Measurements from ENCODE around the gene ARHGEF17.
"Not testable (repeated sequence)": the region's sequence is repeated elsewhere in the genome, so short reads cannot be mapped to it uniquely, and the experiment has no call there.

ARHGEF17 gene

DNA sequence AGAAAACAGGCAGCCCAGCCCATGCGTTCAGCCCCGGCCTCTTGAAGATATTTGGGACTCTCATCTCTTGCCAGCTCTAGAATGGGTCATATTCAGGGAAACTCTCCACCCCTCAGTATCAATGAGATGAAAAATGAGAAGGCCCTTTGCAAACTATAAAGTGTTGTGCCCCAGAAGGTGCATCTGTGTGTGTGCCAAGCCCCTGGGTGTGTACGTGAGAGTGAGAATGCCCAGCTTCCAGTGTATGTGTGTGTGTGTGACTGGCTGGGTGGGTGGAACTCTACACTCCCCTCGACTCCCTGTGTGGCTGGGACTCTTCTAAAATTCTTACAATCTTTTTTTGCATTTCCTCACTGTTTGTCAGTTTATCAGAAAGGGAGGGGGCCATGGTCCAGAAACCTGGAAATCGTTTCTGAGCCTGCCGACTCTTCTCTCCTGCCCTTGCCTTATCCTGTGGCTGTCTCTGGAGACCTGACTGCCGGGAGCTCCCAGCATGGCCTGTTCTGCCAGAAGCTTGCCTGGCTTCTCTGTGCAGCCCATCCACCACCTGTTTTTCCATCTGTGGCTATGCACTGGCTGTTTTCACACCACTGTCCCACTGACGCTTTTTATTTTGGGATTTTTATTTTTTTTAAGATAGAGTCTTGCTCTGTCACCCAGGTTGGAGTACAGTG lies 34.7 kb upstream of the ARHGEF17 start:
- Histone ChIP-seq H3K4me3 (ENCODE audit: low read length) (no peak overlapping the region), H3K4me1 (ENCODE audit: control insufficient read depth, insufficient read depth, low read length) (0 out of 2 replicates have a peak, but pooled peaks cover 4% of the 10 kb centered on the region), H3K36me3 (ENCODE audit: control insufficient read depth, insufficient read depth, low read length) (no peaks in the 10 kb centered on the region; the same call in 1 of the 2 replicates), H3K27me3 (ENCODE audit: control insufficient read depth, insufficient read depth, low read length) (no peaks in the 10 kb centered on the region), H3K27ac (ENCODE audit: low read length) (no peak overlapping the region), H3K9me3 (ENCODE audit: control insufficient read depth, insufficient read depth, low read length) (no peaks in the 10 kb centered on the region)
- no peak for DNase-seq (ENCODE audit: low read depth, low spot score)
- WGBS (ENCODE audit: insufficient coverage, insufficient read length): no CpG with 5 or more reads among the region's 8 CpGs

DNA sequence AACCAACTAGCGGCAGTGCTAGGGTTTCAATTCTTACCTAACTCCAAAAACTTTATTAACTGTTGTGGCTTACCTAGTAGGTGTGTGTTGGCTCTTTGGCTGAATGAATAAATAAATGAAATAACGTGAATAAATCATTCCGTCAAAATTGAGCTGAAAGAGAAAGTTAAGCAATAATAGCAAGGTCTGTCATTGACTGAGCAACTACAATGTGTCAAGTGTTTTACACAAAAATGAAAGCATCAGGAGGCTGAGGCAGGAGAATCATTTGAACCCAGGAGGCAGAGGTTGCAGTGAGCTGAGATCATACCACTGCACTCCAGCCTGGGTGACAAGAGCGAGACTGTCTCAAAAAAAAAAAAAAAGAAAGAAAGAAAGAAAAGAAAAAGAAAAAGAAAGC lies 33.9 kb upstream of the ARHGEF17 start:
- DNase-seq (ENCODE audit: low read depth, low spot score); H3K27me3 ChIP-seq (ENCODE audit: control insufficient read depth, insufficient read depth, low read length); H3K4me3 ChIP-seq (ENCODE audit: low read length); H3K9me3 ChIP-seq (ENCODE audit: control insufficient read depth, insufficient read depth, low read length); H3K4me1 ChIP-seq (ENCODE audit: control insufficient read depth, insufficient read depth, low read length); H3K27ac ChIP-seq (ENCODE audit: low read length); H3K36me3 ChIP-seq (ENCODE audit: control insufficient read depth, insufficient read depth, low read length): not testable (repeated sequence)
- no CpG with 5 or more reads among the region's 4 CpGs for WGBS (ENCODE audit: insufficient coverage, insufficient read length)

DNA sequence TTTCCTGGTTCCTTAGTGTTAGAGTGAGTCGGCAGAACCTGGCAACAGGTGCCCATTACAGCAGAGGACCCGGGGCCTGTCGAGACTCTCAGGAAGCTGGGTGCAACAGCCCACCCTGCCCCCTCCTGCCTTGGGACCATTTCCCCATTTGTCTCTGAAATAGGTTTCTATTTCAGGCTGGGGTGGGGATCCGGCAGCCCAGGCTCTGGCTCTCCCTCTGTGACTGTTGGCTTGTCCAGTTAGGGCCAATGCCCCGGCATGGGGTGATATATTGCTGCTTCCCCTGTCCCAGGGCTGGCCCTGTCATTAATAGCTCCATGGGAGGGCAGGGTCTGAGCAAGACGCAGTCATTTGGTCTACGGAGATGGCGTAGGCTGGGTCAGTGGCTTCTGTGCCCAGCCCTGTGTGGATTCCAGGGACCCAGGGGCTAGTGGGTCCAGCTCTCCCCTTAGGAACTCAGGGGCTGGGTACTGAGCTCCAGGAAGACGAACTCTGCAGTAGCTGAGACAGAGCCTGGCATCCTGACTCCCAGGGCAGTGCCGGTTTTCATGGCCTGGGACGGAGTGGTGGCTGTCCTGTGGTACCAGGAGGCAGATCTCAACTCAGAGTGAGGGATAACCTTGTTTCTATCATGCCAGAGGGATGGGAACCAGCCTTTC lies 33.2 kb upstream of the ARHGEF17 start:
- Histone ChIP-seq H3K27ac (ENCODE audit: low read length) (no peak overlapping the region), H3K9me3 (ENCODE audit: control insufficient read depth, insufficient read depth, low read length) (no peaks in the 10 kb centered on the region), H3K4me1 (ENCODE audit: control insufficient read depth, insufficient read depth, low read length) (0 out of 2 replicates have a peak, but pooled peaks cover 4% of the 10 kb centered on the region), H3K4me3 (ENCODE audit: low read length) (no peak overlapping the region), H3K36me3 (ENCODE audit: control insufficient read depth, insufficient read depth, low read length) (no peaks in the 10 kb centered on the region; the same call in 1 of the 2 replicates), H3K27me3 (ENCODE audit: control insufficient read depth, insufficient read depth, low read length) (no peaks in the 10 kb centered on the region)
- WGBS (ENCODE audit: insufficient coverage, insufficient read length): no CpG with 5 or more reads among the region's 11 CpGs
- DNase-seq (ENCODE audit: low read depth, low spot score): no peak

DNA sequence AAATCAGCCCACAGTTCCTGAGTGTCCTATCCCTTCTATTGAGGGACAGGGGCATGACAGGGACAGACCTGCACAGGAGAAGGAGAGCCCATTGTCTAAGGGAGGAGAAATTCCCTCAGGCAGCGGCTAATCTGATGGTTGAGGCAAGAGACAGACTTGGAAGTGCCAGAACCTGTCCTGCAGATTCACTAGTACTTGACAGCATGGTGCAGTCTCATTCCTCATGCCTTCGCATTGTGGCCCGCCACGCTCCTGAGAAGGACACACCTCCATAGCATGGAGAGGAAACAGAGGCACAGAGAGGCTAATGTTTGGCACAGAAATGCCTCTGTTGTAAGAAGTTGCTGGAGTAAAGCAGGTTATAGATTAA lies 32.7 kb upstream of the ARHGEF17 start:
- Histone ChIP-seq H3K4me1 (ENCODE audit: control insufficient read depth, insufficient read depth, low read length) (0 out of 2 replicates have a peak, but pooled peaks cover 2% of the 10 kb centered on the region), H3K4me3 (ENCODE audit: low read length) (no peak overlapping the region), H3K27ac (ENCODE audit: low read length) (no peak overlapping the region), H3K27me3 (ENCODE audit: control insufficient read depth, insufficient read depth, low read length) (no peaks in the 10 kb centered on the region), H3K9me3 (ENCODE audit: control insufficient read depth, insufficient read depth, low read length) (no peaks in the 10 kb centered on the region), H3K36me3 (ENCODE audit: control insufficient read depth, insufficient read depth, low read length) (no peaks in the 10 kb centered on the region; the same call in 1 of the 2 replicates)
- no CpG with 5 or more reads among the region's 4 CpGs for WGBS (ENCODE audit: insufficient coverage, insufficient read length)
- DNase-seq (ENCODE audit: low read depth, low spot score): no peak

DNA sequence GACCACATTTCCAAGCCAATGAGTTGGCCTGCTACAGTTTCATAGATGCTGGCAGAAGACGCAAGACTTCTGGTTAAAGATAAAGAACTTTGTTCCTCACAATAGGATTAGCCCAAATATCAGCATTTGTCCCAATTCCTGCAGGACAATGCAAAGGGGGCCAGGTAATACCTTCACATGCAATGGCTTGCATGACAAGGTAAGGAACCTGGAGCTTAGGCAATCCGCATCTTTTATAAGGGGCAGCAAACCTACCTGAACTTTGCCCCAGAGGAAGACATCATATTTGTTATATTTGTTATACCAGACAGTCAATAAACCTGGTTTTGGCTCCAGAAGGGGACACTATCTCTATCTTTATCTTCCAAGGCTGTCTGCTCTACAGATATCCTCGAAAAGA lies 30.6 kb upstream of the ARHGEF17 start:
- Histone ChIP-seq H3K36me3 (ENCODE audit: control insufficient read depth, insufficient read depth, low read length) (no peaks in the 10 kb centered on the region), H3K4me3 (ENCODE audit: low read length) (no peak overlapping the region), H3K9me3 (ENCODE audit: control insufficient read depth, insufficient read depth, low read length) (no peaks in the 10 kb centered on the region), H3K27me3 (ENCODE audit: control insufficient read depth, insufficient read depth, low read length) (no peaks in the 10 kb centered on the region), H3K4me1 (ENCODE audit: control insufficient read depth, insufficient read depth, low read length) (no peaks in the 10 kb centered on the region), H3K27ac (ENCODE audit: low read length) (no peak overlapping the region)
- no CpG with 5 or more reads among the region's 3 CpGs for WGBS (ENCODE audit: insufficient coverage, insufficient read length)
- no peak for DNase-seq (ENCODE audit: low read depth, low spot score)

DNA sequence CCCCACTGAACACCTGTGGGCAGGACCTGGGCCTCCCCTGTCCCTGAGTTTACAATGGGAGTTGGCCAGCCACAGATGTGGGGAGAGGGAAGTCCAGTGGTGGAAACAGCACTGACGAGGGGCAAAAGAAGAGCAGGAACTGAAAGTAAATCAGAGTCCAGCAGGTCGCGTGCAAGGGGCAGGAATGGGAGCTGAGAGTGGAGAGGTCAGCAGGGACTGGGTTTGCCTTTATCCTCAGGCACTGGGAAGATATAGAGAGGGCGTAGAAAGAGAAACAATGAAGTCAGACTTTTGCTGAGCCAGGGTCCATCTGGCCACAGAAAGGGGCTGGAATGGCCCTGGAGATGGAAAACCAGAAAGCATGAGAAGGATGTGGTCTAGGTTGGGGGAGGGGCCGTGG lies 27.4 kb upstream of the ARHGEF17 start:
- no peaks in the 10 kb centered on the region for H3K4me1 ChIP-seq (ENCODE audit: control insufficient read depth, insufficient read depth, low read length)
- no peak overlapping the region for H3K27ac ChIP-seq (ENCODE audit: low read length)
- no peak overlapping the region for H3K4me3 ChIP-seq (ENCODE audit: low read length)
- no peak for DNase-seq (ENCODE audit: low read depth, low spot score)
- no peaks in the 10 kb centered on the region for H3K36me3 ChIP-seq (ENCODE audit: control insufficient read depth, insufficient read depth, low read length)
- no peaks in the 10 kb centered on the region for H3K9me3 ChIP-seq (ENCODE audit: control insufficient read depth, insufficient read depth, low read length)
- no CpG with 5 or more reads among the region's 5 CpGs for WGBS (ENCODE audit: insufficient coverage, insufficient read length)
- H3K27me3 ChIP-seq (ENCODE audit: control insufficient read depth, insufficient read depth, low read length): no peaks in the 10 kb centered on the region

DNA sequence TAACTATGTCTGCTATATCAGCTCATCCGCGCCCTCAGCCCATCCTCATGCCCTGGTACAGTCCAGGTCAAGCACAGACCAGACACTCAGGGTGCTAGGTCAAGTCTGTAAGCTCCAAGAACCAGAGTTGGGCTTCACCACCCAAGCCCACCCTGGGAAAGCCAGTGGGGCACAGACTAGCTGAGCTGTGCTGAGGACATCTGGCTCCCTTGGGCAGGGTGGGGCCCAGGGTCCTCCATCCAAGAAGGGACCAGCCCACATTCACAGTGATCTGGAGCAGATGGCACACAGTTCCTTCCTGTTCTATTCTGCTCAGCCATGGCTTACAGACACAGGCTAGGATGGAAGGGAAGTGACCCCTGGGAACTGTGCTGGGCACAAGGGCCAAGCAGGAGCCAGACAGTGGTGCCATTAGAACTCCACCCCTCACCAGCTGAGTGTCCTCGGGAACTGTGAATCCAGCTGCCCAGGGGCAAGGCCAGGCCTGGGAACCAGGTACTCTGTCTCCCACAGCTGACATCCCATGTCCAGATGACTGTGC lies 26.8 kb upstream of the ARHGEF17 start:
- H3K9me3 ChIP-seq (ENCODE audit: control insufficient read depth, insufficient read depth, low read length): no peaks in the 10 kb centered on the region
- no CpG with 5 or more reads among the region's 3 CpGs for WGBS (ENCODE audit: insufficient coverage, insufficient read length)
- H3K27ac ChIP-seq (ENCODE audit: low read length): no peak overlapping the region
- H3K27me3 ChIP-seq (ENCODE audit: control insufficient read depth, insufficient read depth, low read length): no peaks in the 10 kb centered on the region
- H3K4me3 ChIP-seq (ENCODE audit: low read length): no peak overlapping the region
- H3K36me3 ChIP-seq (ENCODE audit: control insufficient read depth, insufficient read depth, low read length): no peaks in the 10 kb centered on the region
- no peaks in the 10 kb centered on the region for H3K4me1 ChIP-seq (ENCODE audit: control insufficient read depth, insufficient read depth, low read length)
- DNase-seq (ENCODE audit: low read depth, low spot score): no peak

DNA sequence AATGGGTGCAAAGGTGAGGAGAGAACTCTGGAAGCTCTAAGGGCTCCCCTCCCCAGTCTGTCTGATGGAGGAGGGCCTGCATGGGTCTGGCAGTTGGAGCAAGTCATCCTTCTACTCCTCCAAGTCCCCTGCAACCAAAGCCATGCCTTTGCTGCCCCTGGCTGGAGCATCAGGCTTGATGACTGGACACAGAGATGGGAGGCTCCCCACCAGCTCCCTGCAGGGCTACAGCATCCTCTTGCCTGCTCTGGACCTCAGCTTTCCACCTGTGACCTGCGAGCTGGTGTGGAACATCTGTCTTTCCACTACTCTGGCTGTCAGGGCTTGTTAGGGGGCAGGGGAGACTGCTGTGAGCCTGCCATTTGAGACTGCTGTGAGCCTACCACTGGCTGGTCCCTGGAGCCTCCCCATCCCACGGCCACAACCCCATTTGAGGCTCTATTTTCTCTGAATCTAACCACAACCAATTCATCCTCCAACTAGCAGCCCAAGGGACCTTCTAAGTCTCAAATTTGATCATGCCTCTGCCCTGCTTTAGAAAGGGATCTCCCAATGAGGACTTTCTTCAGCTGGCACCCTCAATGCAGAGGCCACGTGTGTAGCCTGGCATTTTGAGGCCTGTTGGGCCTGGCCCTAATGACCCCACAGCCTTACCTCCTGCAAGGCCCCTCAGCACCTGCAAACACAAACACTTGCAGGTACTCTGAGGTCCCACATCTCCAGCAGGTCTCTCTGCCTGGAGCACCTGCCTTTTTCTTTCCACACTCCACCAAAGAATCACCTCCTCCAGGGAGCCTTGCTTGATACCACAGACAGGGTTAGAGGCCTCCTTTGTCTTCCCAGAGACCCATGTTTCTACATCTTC lies 26.0 kb upstream of the ARHGEF17 start:
- WGBS (ENCODE audit: insufficient coverage, insufficient read length): no CpG with 5 or more reads among the region's 3 CpGs
- Histone ChIP-seq H3K27ac (ENCODE audit: low read length) (no peak overlapping the region), H3K36me3 (ENCODE audit: control insufficient read depth, insufficient read depth, low read length) (no peaks in the 10 kb centered on the region), H3K9me3 (ENCODE audit: control insufficient read depth, insufficient read depth, low read length) (no peaks in the 10 kb centered on the region), H3K4me1 (ENCODE audit: control insufficient read depth, insufficient read depth, low read length) (no peaks in the 10 kb centered on the region), H3K4me3 (ENCODE audit: low read length) (no peak overlapping the region), H3K27me3 (ENCODE audit: control insufficient read depth, insufficient read depth, low read length) (no peaks in the 10 kb centered on the region)
- no peak for DNase-seq (ENCODE audit: low read depth, low spot score)

DNA sequence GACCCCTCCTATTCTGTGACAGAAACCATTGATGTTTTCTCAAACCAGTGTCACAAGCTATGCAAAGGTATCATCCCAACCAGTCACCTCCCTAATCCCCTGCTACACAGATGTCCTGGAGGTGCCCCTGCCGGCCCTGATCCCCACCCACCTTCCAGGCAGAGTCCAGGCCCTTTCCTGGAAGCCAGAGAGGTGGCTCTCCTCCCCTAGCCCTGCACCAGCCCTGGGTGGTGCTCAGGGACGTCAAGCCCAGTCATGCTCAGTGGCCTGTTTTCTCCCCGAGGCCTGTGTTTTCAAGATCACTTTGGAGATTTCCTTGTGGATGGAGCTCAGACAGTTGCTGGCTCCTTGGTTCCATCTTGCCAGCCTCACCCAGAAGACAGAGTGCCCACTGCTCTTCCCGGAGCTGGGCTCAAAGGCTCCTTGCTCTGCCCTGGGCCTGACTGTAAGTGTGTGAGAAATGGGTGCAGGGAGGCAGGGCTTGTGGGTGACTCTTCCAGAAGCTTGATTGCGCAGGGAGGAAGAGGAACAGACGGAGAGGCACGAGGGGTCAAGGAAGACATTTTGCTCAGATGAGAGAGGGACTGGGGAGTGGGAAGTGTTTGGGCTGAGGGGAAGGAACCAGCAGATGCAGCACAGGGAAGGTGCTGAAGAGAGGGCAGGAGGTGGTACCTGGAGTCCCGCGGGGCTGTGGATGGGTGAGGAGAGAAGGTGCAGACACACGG lies 24.6 kb upstream of the ARHGEF17 start:
- WGBS (ENCODE audit: insufficient coverage, insufficient read length): no CpG with 5 or more reads among the region's 10 CpGs
- H3K4me1 ChIP-seq (ENCODE audit: control insufficient read depth, insufficient read depth, low read length): no peaks in the 10 kb centered on the region
- no peaks in the 10 kb centered on the region for H3K36me3 ChIP-seq (ENCODE audit: control insufficient read depth, insufficient read depth, low read length)
- no peak overlapping the region for H3K27ac ChIP-seq (ENCODE audit: low read length)
- H3K4me3 ChIP-seq (ENCODE audit: low read length): no peak overlapping the region
- no peaks in the 10 kb centered on the region for H3K9me3 ChIP-seq (ENCODE audit: control insufficient read depth, insufficient read depth, low read length)
- H3K27me3 ChIP-seq (ENCODE audit: control insufficient read depth, insufficient read depth, low read length): no peaks in the 10 kb centered on the region
- no peak for DNase-seq (ENCODE audit: low read depth, low spot score)

DNA sequence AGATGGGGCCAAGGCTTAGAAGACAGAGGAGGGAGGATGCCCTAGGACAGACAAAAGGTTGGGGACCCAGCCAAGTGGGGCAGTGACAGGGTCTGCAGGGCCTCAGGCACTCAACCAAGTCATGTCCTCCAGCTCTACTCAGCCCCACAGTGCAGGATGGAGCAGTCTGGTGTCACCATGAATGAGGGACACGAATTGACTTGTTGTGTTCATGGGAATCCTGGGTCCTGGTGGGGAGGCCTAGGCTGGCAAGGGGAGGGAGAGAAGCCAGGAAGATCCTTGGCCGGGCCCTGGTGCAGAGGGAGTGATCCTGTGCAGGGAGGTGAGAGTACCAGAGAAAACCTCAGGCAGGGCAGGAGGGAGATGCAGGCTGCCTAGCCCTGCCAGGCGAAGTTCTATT lies 24.0 kb upstream of the ARHGEF17 start:
- no peaks in the 10 kb centered on the region for H3K27me3 ChIP-seq (ENCODE audit: control insufficient read depth, insufficient read depth, low read length)
- no peak overlapping the region for H3K4me3 ChIP-seq (ENCODE audit: low read length)
- no peaks in the 10 kb centered on the region for H3K4me1 ChIP-seq (ENCODE audit: control insufficient read depth, insufficient read depth, low read length)
- WGBS (ENCODE audit: insufficient coverage, insufficient read length): no CpG with 5 or more reads among the region's 3 CpGs
- no peaks in the 10 kb centered on the region for H3K9me3 ChIP-seq (ENCODE audit: control insufficient read depth, insufficient read depth, low read length)
- no peaks in the 10 kb centered on the region for H3K36me3 ChIP-seq (ENCODE audit: control insufficient read depth, insufficient read depth, low read length)
- no peak for DNase-seq (ENCODE audit: low read depth, low spot score)
- H3K27ac ChIP-seq (ENCODE audit: low read length): no peak overlapping the region

Measured in iPS DF 6.9 (cell line).